ENCODE results near the gene GSK3B.

DNA sequence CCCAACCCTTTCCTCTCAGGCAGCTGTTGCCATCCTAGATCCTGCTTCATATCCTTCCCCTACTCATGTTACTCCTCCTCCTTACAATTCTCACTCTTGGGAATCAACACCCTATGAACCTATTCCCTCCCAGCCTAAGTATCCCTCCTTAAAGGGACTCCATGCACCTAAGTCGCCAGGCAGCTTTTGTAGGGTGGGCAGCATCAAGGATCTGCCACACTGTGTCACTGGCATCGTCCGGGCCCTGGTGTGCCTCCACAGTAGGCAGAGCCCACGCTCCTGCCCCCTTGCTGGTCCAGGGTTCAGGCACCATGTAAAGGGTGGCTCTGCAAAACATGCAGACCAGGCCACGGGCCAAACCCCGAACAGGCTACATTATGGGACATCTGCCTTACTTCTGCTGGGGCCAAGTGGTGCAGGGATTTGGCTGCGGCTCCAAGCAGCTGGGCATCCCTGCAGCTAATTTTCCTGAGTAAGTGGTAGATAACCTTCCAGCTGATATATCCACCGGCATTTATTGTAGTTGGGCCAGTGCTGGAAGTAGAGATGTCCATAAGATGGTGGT lies 53.4 kb downstream of the GSK3B start:
- no peak for TF ChIP-seq EZH2 (IDR thresholded peaks at IDR 0.05; ENCODE audit: borderline replicate concordance)
- TF ChIP-seq, protein P1, sequence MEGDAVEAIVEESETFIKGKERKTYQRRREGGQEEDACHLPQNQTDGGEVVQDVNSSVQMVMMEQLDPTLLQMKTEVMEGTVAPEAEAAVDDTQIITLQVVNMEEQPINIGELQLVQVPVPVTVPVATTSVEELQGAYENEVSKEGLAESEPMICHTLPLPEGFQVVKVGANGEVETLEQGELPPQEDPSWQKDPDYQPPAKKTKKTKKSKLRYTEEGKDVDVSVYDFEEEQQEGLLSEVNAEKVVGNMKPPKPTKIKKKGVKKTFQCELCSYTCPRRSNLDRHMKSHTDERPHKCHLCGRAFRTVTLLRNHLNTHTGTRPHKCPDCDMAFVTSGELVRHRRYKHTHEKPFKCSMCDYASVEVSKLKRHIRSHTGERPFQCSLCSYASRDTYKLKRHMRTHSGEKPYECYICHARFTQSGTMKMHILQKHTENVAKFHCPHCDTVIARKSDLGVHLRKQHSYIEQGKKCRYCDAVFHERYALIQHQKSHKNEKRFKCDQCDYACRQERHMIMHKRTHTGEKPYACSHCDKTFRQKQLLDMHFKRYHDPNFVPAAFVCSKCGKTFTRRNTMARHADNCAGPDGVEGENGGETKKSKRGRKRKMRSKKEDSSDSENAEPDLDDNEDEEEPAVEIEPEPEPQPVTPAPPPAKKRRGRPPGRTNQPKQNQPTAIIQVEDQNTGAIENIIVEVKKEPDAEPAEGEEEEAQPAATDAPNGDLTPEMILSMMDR (IDR thresholded peaks at IDR 0.05; ENCODE audit: poor library complexity): no peak

Measured in hepatocyte (in vitro differentiated cells).